Activated CD4-positive, alpha-beta memory T cell treated with anti-CD3 and anti-CD28 coated beads for 36 hours (primary cell): ENCODE data around the gene MXI1. TPM values are rescaled to one million over a fixed set of nuclear protein-coding genes. Genes with fewer than 3 reads are reported as not detected.
"Not testable (repeated sequence)": the region's sequence is repeated elsewhere in the genome, so short reads cannot be mapped to it uniquely, and the experiment has no call there.

Experiments
- CTCF ChIA-PET: fragments of 350-600 bp; sonication (Branson Sonifier 250); formaldehyde crosslinking; loops from one replicate; lab custom pipeline; 2021; ENCODE audit warnings: antibody characterized with exemption, inconsistent platforms; lab: Charles Lee
- POLR2A ChIA-PET: fragments of 350-600 bp; sonication (Branson Sonifier 250); formaldehyde crosslinking; loops from one replicate; lab custom pipeline; 2021; ENCODE audit warnings: antibody characterized with exemption; lab: Charles Lee
- DNase-seq: peaks from one replicate; pipeline ENCODE4 v3.0.0-alpha.2; 2020
- H3K27ac Mint-ChIP-seq: one replicate; pipeline ENCODE4 v1.8.0; 2021; ENCODE audit warnings: mixed read lengths
- H3K27me3 Mint-ChIP-seq: one replicate; pipeline ENCODE4 v1.8.0; 2021; ENCODE audit warnings: mixed read lengths
- H3K36me3 Mint-ChIP-seq: one replicate; pipeline ENCODE4 v1.8.0; 2021; ENCODE audit warnings: mixed read lengths
- H3K4me1 Mint-ChIP-seq: one replicate; pipeline ENCODE4 v1.8.0; 2021; ENCODE audit warnings: low read depth, mixed read lengths
- H3K4me3 Mint-ChIP-seq: one replicate; pipeline ENCODE4 v1.8.0; 2021; ENCODE audit warnings: mild to moderate bottlenecking, mixed read lengths
- H3K9me3 Mint-ChIP-seq: one replicate; pipeline ENCODE4 v1.8.0; 2021; ENCODE audit warnings: mixed read lengths
- intact Hi-C: fragments of 100-400 bp; cut with micrococcal nuclease; formaldehyde crosslinking; loops from one replicate; pipeline ENCODE4 v1.15.1; 2023
- total RNA-seq, 2 experiments: library from RNA; stranded (reverse); gene quantifications; one replicate each; pipeline ENCODE4 v1.2.3, GENCODE V29; 2021

MXI1 gene
- total RNA-seq, 2 experiments from 2014 or later, result 29.3 to 33.1 TPM

GRCh38 chr10:110247833-110248232 is 40.4 kb downstream of the MXI1 start:
- intact Hi-C loops, H3K27ac Mint-ChIP-seq, H3K4me3 Mint-ChIP-seq, CTCF ChIA-PET, POLR2A ChIA-PET, H3K27me3 Mint-ChIP-seq, DNase-seq, H3K9me3 Mint-ChIP-seq: not testable (repeated sequence)
- peaks cover 20% of the 10 kb centered on the region for H3K36me3 Mint-ChIP-seq
- H3K4me1 Mint-ChIP-seq, result peaks cover 30% of the 10 kb centered on the region

DNA sequence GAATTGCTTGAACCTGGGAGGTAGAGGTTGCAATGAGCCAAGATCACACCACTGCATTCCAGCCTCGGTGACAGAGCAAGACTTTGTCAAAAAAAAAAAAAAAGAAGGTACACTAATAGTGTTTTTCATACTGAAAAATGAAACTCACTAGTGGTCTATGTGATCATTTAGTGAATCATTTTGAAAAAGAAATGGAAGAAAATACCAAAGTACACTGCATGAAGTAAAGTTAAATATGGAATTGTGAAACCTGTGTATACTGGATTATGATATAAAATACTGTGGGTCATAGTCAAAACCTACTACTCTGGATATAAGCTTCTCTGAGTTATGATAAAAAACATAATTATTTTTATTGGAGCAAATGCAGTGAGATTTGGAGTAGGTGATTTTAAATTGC is 42.1 kb downstream of the MXI1 start:
- Mint-ChIP-seq H3K27me3 (peaks cover 12% of the 10 kb centered on the region), H3K36me3 (peaks cover 24% of the 10 kb centered on the region), H3K4me1 (peaks cover 38% of the 10 kb centered on the region)
- DNase-seq, H3K4me3 Mint-ChIP-seq, H3K9me3 Mint-ChIP-seq, H3K27ac Mint-ChIP-seq, intact Hi-C loops: not testable (repeated sequence)
- CTCF ChIA-PET, result interaction anchor here (1.0 to 2.0 kb wide), 4 partner anchors 9 to 40 kb away, joined by 3 to 4 read pairs (median 4); no protein-coding TSS in a partner anchor
- POLR2A ChIA-PET, result interaction anchor here (0.6 to 0.9 kb wide), 2 partner anchors 21 to 38 kb away, joined by 3 read pairs; no protein-coding TSS in a partner anchor

GRCh38 chr10:110251392-110251791 is 44.0 kb downstream of the MXI1 start:
- H3K4me3 Mint-ChIP-seq, DNase-seq, H3K27ac Mint-ChIP-seq, H3K9me3 Mint-ChIP-seq: not testable (repeated sequence)
- ChIA-PET POLR2A (interaction anchor here (0.7 to 1.2 kb wide), 2 partner anchors 43 to 523 kb away, joined by 4 read pairs; no protein-coding TSS in a partner anchor), CTCF (interaction anchor here (1.0 to 1.4 kb wide), 3 partner anchors 15 to 113 kb away, joined by 4 to 7 read pairs (median 4); no protein-coding TSS in a partner anchor)
- H3K36me3 Mint-ChIP-seq, result peaks cover 28% of the 10 kb centered on the region
- H3K27me3 Mint-ChIP-seq, result peaks cover 12% of the 10 kb centered on the region
- H3K4me1 Mint-ChIP-seq, result peaks cover 43% of the 10 kb centered on the region
- intact Hi-C loops, result loop anchor here (1.0 to 2.0 kb wide), 2 partner anchors 10 to 43 kb away; no protein-coding TSS in a partner anchor

- H3K27me3 Mint-ChIP-seq, result peaks cover 7% of the 10 kb centered on the region
- H3K9me3 Mint-ChIP-seq, result peaks cover 6% of the 10 kb centered on the region
- CTCF ChIA-PET, result interaction anchor here (1.3 to 1.4 kb wide), 2 partner anchors 15 to 114 kb away, joined by 4 to 7 read pairs; no protein-coding TSS in a partner anchor
- peaks cover 43% of the 10 kb centered on the region for H3K4me1 Mint-ChIP-seq
- DNase-seq, result no peak
- intact Hi-C loops, result loop anchor here (1.0 kb wide), 1 partner anchor 17 kb away; no protein-coding TSS in a partner anchor
- no peak overlapping the region for H3K27ac Mint-ChIP-seq
- POLR2A ChIA-PET, result interaction anchor here (1.2 kb wide), 1 partner anchor 43 kb away, joined by 4 read pairs; no protein-coding TSS in a partner anchor
- no peak overlapping the region for H3K4me3 Mint-ChIP-seq
- H3K36me3 Mint-ChIP-seq, result peaks cover 21% of the 10 kb centered on the region
These were observed 44.7 kb downstream of the MXI1 start for GRCh38 chr10:110252151-110252550.

GRCh38 chr10:110254467-110254866 is 47.1 kb downstream of the MXI1 start:
- Mint-ChIP-seq H3K4me1 (peaks cover 38% of the 10 kb centered on the region), H3K27me3 (peaks cover 5% of the 10 kb centered on the region), H3K36me3 (peaks cover 15% of the 10 kb centered on the region), H3K9me3 (peaks cover 4% of the 10 kb centered on the region), H3K27ac (no peak overlapping the region), H3K4me3 (no peak overlapping the region)
- ChIA-PET CTCF (interaction anchor here (0.6 to 2.2 kb wide), 6 partner anchors 15 to 292 kb away, joined by 3 to 8 read pairs (median 6); no protein-coding TSS in a partner anchor), POLR2A (no interaction called here)
- no peak for DNase-seq
- intact Hi-C loops, result no loop called here

GRCh38 chr10:110258542-110258941 is 51.1 kb downstream of the MXI1 start:
- peaks cover 4% of the 10 kb centered on the region for H3K9me3 Mint-ChIP-seq
- intact Hi-C loops, result no loop called here
- no peak for DNase-seq
- H3K4me1 Mint-ChIP-seq, result peaks cover 12% of the 10 kb centered on the region
- peaks cover 17% of the 10 kb centered on the region for H3K36me3 Mint-ChIP-seq
- CTCF ChIA-PET, result interaction anchor here (1.5 kb wide), 1 partner anchor 9 kb away, joined by 3 read pairs; no protein-coding TSS in a partner anchor
- H3K27me3 Mint-ChIP-seq, result peaks cover 5% of the 10 kb centered on the region
- H3K4me3 Mint-ChIP-seq, result no peak overlapping the region
- no peak overlapping the region for H3K27ac Mint-ChIP-seq
- POLR2A ChIA-PET, result no interaction called here

DNA sequence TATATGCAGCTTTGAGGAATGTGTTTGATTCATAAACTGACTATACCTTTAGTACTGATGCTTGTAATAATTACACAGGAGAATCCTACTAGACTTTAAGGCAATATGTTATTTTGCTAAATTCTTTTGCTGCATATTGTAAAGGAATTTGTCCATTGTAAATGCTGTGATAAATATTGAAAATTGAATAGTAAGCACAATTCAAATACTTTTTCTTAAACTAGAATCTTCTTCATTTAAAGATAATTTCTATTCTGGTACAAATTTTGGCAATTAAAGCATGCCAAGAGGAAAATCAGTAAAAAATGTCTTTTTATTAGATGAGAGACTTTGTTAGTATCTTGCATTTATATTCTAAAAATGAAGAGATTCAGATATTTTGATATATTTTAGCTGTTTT is 51.9 kb downstream of the MXI1 start:
- DNase-seq, result no peak
- Mint-ChIP-seq H3K9me3 (peaks cover 4% of the 10 kb centered on the region), H3K4me1 (peaks cover 6% of the 10 kb centered on the region), H3K36me3 (peaks cover 16% of the 10 kb centered on the region), H3K4me3 (no peak overlapping the region), H3K27ac (no peak overlapping the region), H3K27me3 (peaks cover 4% of the 10 kb centered on the region)
- ChIA-PET CTCF (interaction anchor here (1.3 to 1.5 kb wide), 2 partner anchors 10 to 53 kb away, joined by 3 read pairs; no protein-coding TSS in a partner anchor), POLR2A (no interaction called here)
- intact Hi-C loops, result no loop called here

DNA sequence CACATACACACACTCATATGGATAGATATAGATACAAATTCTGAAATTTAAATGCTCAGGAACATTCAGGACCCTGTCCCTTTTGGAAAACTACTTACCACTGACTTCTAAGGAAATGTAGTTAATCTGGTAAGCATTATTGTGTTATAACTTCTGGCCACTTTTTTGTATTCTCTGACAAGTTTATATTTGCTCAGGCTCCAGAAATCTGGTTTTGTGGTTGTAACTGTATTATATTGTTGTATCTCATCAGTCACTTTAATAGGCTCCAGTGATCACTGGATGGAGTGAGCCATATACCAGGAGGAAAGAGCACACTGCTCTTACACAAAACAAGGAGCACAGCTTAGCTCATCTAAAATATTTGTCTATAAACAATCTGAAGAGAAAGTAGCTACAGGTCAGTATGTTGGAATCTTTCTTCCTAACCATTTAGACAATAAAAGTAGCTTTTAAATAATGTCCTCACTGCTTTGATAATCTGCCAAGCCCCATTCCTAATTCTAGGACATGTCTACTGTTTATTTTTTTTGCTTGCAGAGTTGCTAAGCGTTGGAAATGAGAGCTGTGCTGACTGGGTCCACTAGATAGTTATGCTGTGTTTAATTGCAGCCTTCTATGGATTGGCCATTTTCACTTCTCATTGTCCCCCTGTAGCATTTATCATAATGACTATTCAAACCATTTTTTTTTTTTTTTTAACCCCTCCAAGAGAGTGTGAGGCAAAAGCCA is 53.5 kb downstream of the MXI1 start:
- Mint-ChIP-seq H3K4me1 (no peaks in the 10 kb centered on the region), H3K36me3 (peaks cover 3% of the 10 kb centered on the region), H3K4me3 (no peak overlapping the region), H3K9me3 (peaks cover under 1% of the 10 kb centered on the region), H3K27me3 (no peaks in the 10 kb centered on the region), H3K27ac (no peak overlapping the region)
- DNase-seq, result no peak
- POLR2A ChIA-PET, result no interaction called here
- CTCF ChIA-PET, result interaction anchor here (1.3 kb wide), 2 partner anchors 9 to 18 kb away, joined by 3 to 6 read pairs; no protein-coding TSS in a partner anchor
- intact Hi-C loops, result no loop called here

DNA sequence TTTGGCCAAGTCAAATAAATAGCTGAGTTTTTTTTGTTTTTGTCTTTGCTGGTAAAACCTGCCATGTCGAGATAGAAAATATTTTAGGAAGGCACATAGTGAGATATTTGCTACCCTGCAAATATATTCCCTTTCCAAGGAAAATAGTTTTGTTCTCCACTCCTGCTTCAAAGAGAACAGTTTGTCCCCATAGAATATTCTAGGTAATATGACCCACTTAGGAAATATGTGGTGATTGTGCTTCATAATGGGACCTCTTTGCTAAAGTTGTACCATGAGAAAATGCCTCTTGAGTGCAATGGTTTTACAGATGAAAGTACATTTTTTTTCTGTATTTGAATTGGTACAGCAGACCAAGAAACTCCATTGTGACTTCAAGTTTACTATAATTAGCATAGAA is 55.8 kb downstream of the MXI1 start:
- ChIA-PET CTCF (interaction anchor here (0.9 to 1.4 kb wide), 2 partner anchors 16 to 57 kb away, joined by 3 to 4 read pairs; no protein-coding TSS in a partner anchor), POLR2A (no interaction called here)
- Mint-ChIP-seq H3K4me3 (no peak overlapping the region), H3K36me3 (peaks cover 2% of the 10 kb centered on the region), H3K27ac (no peak overlapping the region), H3K27me3 (no peaks in the 10 kb centered on the region), H3K9me3 (no peaks in the 10 kb centered on the region), H3K4me1 (peaks cover 3% of the 10 kb centered on the region)
- intact Hi-C loops, result no loop called here
- no peak for DNase-seq

DNA sequence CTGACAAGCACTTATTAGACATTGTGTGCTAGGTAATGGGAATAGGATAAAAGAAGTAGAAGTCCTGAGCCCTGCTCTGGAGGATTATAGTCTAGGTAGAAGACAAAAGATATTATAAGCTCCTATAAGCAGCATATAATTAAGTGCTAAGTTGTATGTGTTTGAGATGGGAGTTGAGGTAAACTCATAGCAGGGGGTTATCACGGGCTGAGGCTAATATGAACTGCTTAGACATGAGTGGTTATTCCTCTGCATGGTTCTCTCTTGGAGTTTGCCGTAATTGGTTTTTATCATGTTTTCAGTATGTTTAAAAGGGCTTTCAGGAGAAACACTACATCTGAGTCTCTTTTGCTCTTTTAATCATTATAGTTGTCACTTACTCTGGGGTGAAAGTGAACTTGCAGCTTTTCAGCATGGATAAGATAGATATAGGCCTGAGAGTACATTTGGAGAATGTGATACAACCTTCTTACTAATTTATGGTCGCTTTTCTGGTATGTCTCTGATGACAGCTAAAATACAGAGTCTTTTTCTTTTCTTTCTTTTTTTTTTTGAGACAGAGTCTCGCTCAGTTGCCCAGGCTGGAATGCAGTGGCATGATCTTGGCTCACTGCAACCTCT is 58.3 kb downstream of the MXI1 start:
- peaks cover 25% of the 10 kb centered on the region for H3K4me1 Mint-ChIP-seq
- DNase-seq, result no peak
- ChIA-PET CTCF (interaction anchor here (0.8 kb wide), 1 partner anchor 41 kb away, joined by 5 read pairs; no protein-coding TSS in a partner anchor), POLR2A (no interaction called here)
- no peaks in the 10 kb centered on the region for H3K27me3 Mint-ChIP-seq
- peaks cover 2% of the 10 kb centered on the region for H3K36me3 Mint-ChIP-seq
- H3K9me3 Mint-ChIP-seq, result no peaks in the 10 kb centered on the region
- H3K27ac Mint-ChIP-seq, result no peak overlapping the region
- H3K4me3 Mint-ChIP-seq, result no peak overlapping the region
- intact Hi-C loops, result no loop called here

GRCh38 chr10:110267276-110267675 is 59.9 kb downstream of the MXI1 start:
- POLR2A ChIA-PET, result no interaction called here
- intact Hi-C loops, result no loop called here
- CTCF ChIA-PET, result interaction anchor here (1.2 to 1.4 kb wide), 3 partner anchors 11 to 16 kb away, joined by 3 to 5 read pairs (median 4); no protein-coding TSS in a partner anchor
- Mint-ChIP-seq H3K27ac (no peak overlapping the region), H3K9me3 (no peaks in the 10 kb centered on the region), H3K36me3 (peaks cover 1% of the 10 kb centered on the region), H3K4me3 (no peak overlapping the region), H3K27me3 (no peaks in the 10 kb centered on the region), H3K4me1 (peaks cover 29% of the 10 kb centered on the region)
- no peak for DNase-seq
